GM12878 (cell line): ENCODE data around the gene BPIFA1. TPM values are rescaled to one million over a fixed set of nuclear protein-coding genes. Genes with fewer than 3 reads are reported as not detected.

Experiments
- ATAC-seq: fragments of 200-7000 bp; cut with Tn5 transposase; 3 replicates; pipeline ENCODE4 v1.9.1; 2020; ENCODE audit warnings: mild to moderate bottlenecking, moderate library complexity
- BruUV-seq: library from RNA; stranded (reverse); fragments of 400-500 nt; replicated peaks from 2 replicates; lab custom pipeline; 2021; lab: Mats Ljungman, UMichigan
- CTCF ChIA-PET: fragments of 300-600 bp; sonication (Branson Sonifier 250); formaldehyde crosslinking; extraction: SDS; loops from one replicate; lab custom pipeline; 2021; ENCODE audit warnings: inconsistent platforms; lab: Yijun Ruan, JAX
- POLR2A ChIA-PET: fragments of 350-600 bp; formaldehyde crosslinking; extraction: SDS; loops from one replicate; lab custom pipeline; 2021; ENCODE audit warnings: inconsistent platforms; lab: Charles Lee
- RAD21 ChIA-PET: fragments of 300-600 bp; sonication (Branson Sonifier 250); formaldehyde crosslinking; loops from one replicate; lab custom pipeline; 2023; ENCODE audit warnings: antibody characterized with exemption; ENCODE audit not compliant: unreplicated experiment; lab: Charles Lee
- SMC1A ChIA-PET: fragments of 300-600 bp; sonication (Branson Sonifier 250); formaldehyde crosslinking; loops from one replicate; lab custom pipeline; 2023; ENCODE audit not compliant: unreplicated experiment, uncharacterized antibody; lab: Charles Lee
- DNase-seq: peaks from one replicate; pipeline ENCODE4 v3.0.0-alpha.2; 2011; ENCODE audit warnings: low read depth, low spot score
- FAIRE-seq: peaks from 3 replicates; lab custom pipeline; 2011; peaks lifted over from hg19 to GRCh38; lab: Jason Lieb, UNC
- H2AFZ ChIP-seq: 2 replicates; pipeline ENCODE4 v1.6.0; 2011; ENCODE audit warnings: low read depth, low read length, control low read depth; ENCODE audit not compliant: control insufficient read depth
- H3K27ac ChIP-seq: 2 replicates; pipeline ENCODE4 v1.5.1; 2011; ENCODE audit warnings: control low read depth; ENCODE audit not compliant: control insufficient read depth, insufficient read depth
- H3K27me3 ChIP-seq, 2 experiments: replicated peaks in 1 of 2; 2 replicates each; pipeline versions ENCODE4 v1.6.0 to v1.6.1; 2011; ENCODE audit warnings: low read length in 1 of 2; ENCODE audit not compliant: control insufficient read depth in 2 of 2, insufficient read depth in 2 of 2
- H3K36me3 ChIP-seq, 2 experiments: 2 replicates each; pipeline ENCODE4 v1.5.1; 2011; ENCODE audit warnings: low read length in 1 of 2; ENCODE audit not compliant: control insufficient read depth in 2 of 2, insufficient read depth in 2 of 2
- H3K4me1 ChIP-seq: 2 replicates; pipeline ENCODE4 v1.6.1; 2011; ENCODE audit warnings: mild to moderate bottlenecking, low read length, moderate library complexity, mixed read lengths; ENCODE audit not compliant: control insufficient read depth, insufficient read depth
- H3K4me2 ChIP-seq: 2 replicates; pipeline ENCODE4 v1.6.0; 2011; ENCODE audit warnings: control low read depth; ENCODE audit not compliant: control insufficient read depth, insufficient read depth
- H3K4me3 ChIP-seq: fragments of 200-600 bp; sonication (generic); 2 replicates; pipeline ENCODE4 v1.5.1; 2016
- H3K79me2 ChIP-seq: 2 replicates; pipeline ENCODE4 v1.6.0; 2011; ENCODE audit warnings: low read length; ENCODE audit not compliant: control insufficient read depth, insufficient read depth
- H3K9ac ChIP-seq: 2 replicates; pipeline ENCODE4 v1.8.0; 2011; ENCODE audit warnings: low read length, control low read depth, mixed read lengths; ENCODE audit not compliant: control insufficient read depth, insufficient read depth
- H3K9me3 ChIP-seq: replicated peaks from 3 replicates; pipeline ENCODE4 v1.5.1; 2011; ENCODE audit warnings: mild to moderate bottlenecking, low read length; ENCODE audit not compliant: control insufficient read depth, insufficient read depth
- H4K20me1 ChIP-seq: 2 replicates; pipeline ENCODE4 v1.6.0; 2011; ENCODE audit not compliant: control insufficient read depth, insufficient read depth
- BMI1 ChIP-seq: fragments of 450-650 bp; IDR thresholded peaks from 2 replicates; pipeline ENCODE4 v1.6.1; 2016; ENCODE audit warnings: mild to moderate bottlenecking, moderate library complexity, borderline replicate concordance
- CEBPB ChIP-seq, 2 experiments: fragments of 150-350 bp in 1 of 2; IDR thresholded peaks; 2 replicates each; pipeline ENCODE4 v1.6.1; 2012 to 2014; ENCODE audit warnings: low read depth in 2 of 2, low read length in 2 of 2, borderline replicate concordance in 1 of 2, inconsistent platforms in 1 of 2
- MTA2 ChIP-seq: fragments of 450-650 bp; IDR thresholded peaks from 2 replicates; pipeline ENCODE4 v1.6.1; 2016; ENCODE audit warnings: low read depth, mild to moderate bottlenecking, moderate library complexity
- NFIC ChIP-seq: IDR thresholded peaks from 2 replicates; pipeline ENCODE4 v1.6.1; 2012; ENCODE audit warnings: low read depth, mild to moderate bottlenecking, inconsistent platforms, low read length, moderate library complexity
- NKRF ChIP-seq: fragments of 450-650 bp; conservative IDR thresholded peaks from 2 replicates; pipeline ENCODE4 v1.6.1; 2017; ENCODE audit warnings: mild to moderate bottlenecking, moderate library complexity
- PBX3 ChIP-seq: IDR thresholded peaks from 2 replicates; pipeline ENCODE4 v1.6.1; 2011; ENCODE audit warnings: mild to moderate bottlenecking, low read depth, low read length, moderate library complexity; ENCODE audit not compliant: insufficient replicate concordance
- RUNX3 ChIP-seq: IDR thresholded peaks from 2 replicates; pipeline ENCODE4 v1.6.1; 2012; ENCODE audit warnings: low read length, inconsistent platforms
- SMAD1 ChIP-seq: fragments of 450-650 bp; IDR thresholded peaks from 2 replicates; pipeline ENCODE4 v1.6.1; 2018; ENCODE audit warnings: mild to moderate bottlenecking, low read depth; ENCODE audit not compliant: partially characterized antibody
- SMC3 ChIP-seq: IDR thresholded peaks from 2 replicates; pipeline ENCODE4 v1.6.1; 2011; ENCODE audit warnings: low read length, improper control_type of control experiment, borderline replicate concordance
- SPI1 ChIP-seq: IDR thresholded peaks from 2 replicates; pipeline ENCODE4 v1.6.1; 2011; ENCODE audit warnings: low read depth, mild to moderate bottlenecking, low read length, moderate library complexity, borderline replicate concordance; ENCODE audit not compliant: insufficient read depth
- ZBTB4 ChIP-seq: fragments of 450-650 bp; formaldehyde crosslinking; IDR thresholded peaks from 2 replicates; pipeline ENCODE4 v1.4.0; 2022; ENCODE audit warnings: mild to moderate bottlenecking, moderate library complexity
- ZBTB40 ChIP-seq: fragments of 450-650 bp; IDR thresholded peaks from 2 replicates; pipeline ENCODE4 v1.6.1; 2016; ENCODE audit warnings: mild to moderate bottlenecking, moderate library complexity, borderline replicate concordance
- ZNF622 ChIP-seq: fragments of 450-650 bp; IDR thresholded peaks from 2 replicates; pipeline ENCODE4 v1.6.1; 2017; ENCODE audit warnings: mild to moderate bottlenecking, inconsistent platforms
- WGBS: methylation state at CpG from one replicate; pipeline ENCODE4 v1.1.6; 2016; ENCODE audit warnings: low lambda C conversion rate; ENCODE audit not compliant: insufficient replicate concordance, insufficient coverage; ENCODE audit errors: missing lambda C conversion rate; 5-methylcytosine and 5-hydroxymethylcytosine counted together
- in situ Hi-C: fragments of 300-500 bp; cut with MboI; formaldehyde crosslinking; loops from 9 replicates; pipeline ENCODE4 v1.14.3; 2018; ENCODE audit warnings: mixed read lengths
- intact Hi-C: fragments of 100-400 bp; cut with micrococcal nuclease; formaldehyde crosslinking; loops from one replicate; pipeline ENCODE4 v1.14.2; 2022; ENCODE audit not compliant: unreplicated experiment
- polyA plus RNA-seq, 11 experiments: library from polyadenylated mRNA; depleted of rRNA in 4 of 11; unstranded in 6 of 11; stranded (reverse) in 5 of 11; fragments of >200 nt; fragmentation: Nextera tagmentation in 4 of 11; fragmentation: Illumina TruSeq in 1 of 11; extraction: Ambion mirVana in 4 of 11; extraction: Trizol in 1 of 11; gene quantifications; 1 replicate in 1 of 11; 2 replicates in 10 of 11; pipeline versions ENCODE4 v1.2.1 to v1.2.3, GENCODE V29; 2011 to 2016; ENCODE audit warnings: inconsistent platforms in 2 of 11, missing spikeins in 2 of 11, low read depth in 1 of 11
- total RNA-seq, 4 experiments: library from RNA; depleted of rRNA in 3 of 4; stranded (reverse); fragments of >200 nt in 3 of 4; fragmentation: Illumina TruSeq in 1 of 4; extraction: Trizol in 1 of 4; gene quantifications; 2 replicates each; pipeline versions ENCODE4 v1.2.1 to v1.2.3, GENCODE V29; 2013 to 2021

The BPIFA1 gene
- total and polyA plus RNA-seq, 10 of the 15 experiments (the other 5 are each of a cell fraction or from before 2014, with no cell fraction given): not detected

- POLR2A ChIA-PET: no interaction called here
- FAIRE-seq: no peak
- H3K27me3 ChIP-seq: no peaks in the 10 kb centered on the region; a peak in 2 of 4 replicates
- H3K4me1 ChIP-seq: no peaks in the 10 kb centered on the region
- no peak overlapping the region for H3K4me3 ChIP-seq
- SMC1A ChIA-PET: no interaction called here
- ATAC-seq: no peak
- no peak overlapping the region for H3K4me2 ChIP-seq
- no peaks in the 10 kb centered on the region for H3K36me3 ChIP-seq
- RAD21 ChIA-PET: no interaction called here
- H3K9ac ChIP-seq: no peak overlapping the region
- in situ Hi-C loops: no loop called here
- no peak overlapping the region for H3K27ac ChIP-seq
- H2AFZ ChIP-seq: no peak overlapping the region
- H4K20me1 ChIP-seq: no peaks in the 10 kb centered on the region
- CTCF ChIA-PET: no interaction called here
- intact Hi-C loops: no loop called here
- WGBS: 0% methylated on average over 1 of the region's 1 CpG
- no TSS peak for BruUV-seq
- H3K79me2 ChIP-seq: no peaks in the 10 kb centered on the region
- no peak for DNase-seq
- H3K9me3 ChIP-seq: no peaks in the 10 kb centered on the region
- no peak for TF ChIP-seq RUNX3
- TF ChIP-seq SPI1: no peak
- TF ChIP-seq MTA2: no peak
- no peak for TF ChIP-seq SMAD1
- no peak for TF ChIP-seq ZNF622
- TF ChIP-seq ZBTB4 (CRISPR knock-in tag): no peak
- TF ChIP-seq ZBTB40: no peak
- TF ChIP-seq BMI1: no peak
- TF ChIP-seq PBX3: no peak
- no peak for TF ChIP-seq SMC3
- no peak for TF ChIP-seq NKRF
- no peak for TF ChIP-seq NFIC
- no peak for TF ChIP-seq CEBPB (IDR thresholded peaks at IDR 0.05; ENCODE audit: borderline replicate concordance in 1 of 2, low read depth in 2 of 2, low read length in 2 of 2)
Observed at GRCh38 chr20:33236351-33236750, 555 bp downstream of the BPIFA1 start.
